Measurements from ENCODE around the gene CLEC3B. TPM values are rescaled to one million over a fixed set of nuclear protein-coding genes. Genes with fewer than 3 reads are reported as not detected.
A peak's percentile ranks its signal among the peaks of the same experiment; 100 is the strongest.
"Not testable (repeated sequence)": the region's sequence is repeated elsewhere in the genome, so short reads cannot be mapped to it uniquely, and the experiment has no call there.

Gene CLEC3B
- total RNA-seq, 2 experiments from 2014 or later: not detected

DNA sequence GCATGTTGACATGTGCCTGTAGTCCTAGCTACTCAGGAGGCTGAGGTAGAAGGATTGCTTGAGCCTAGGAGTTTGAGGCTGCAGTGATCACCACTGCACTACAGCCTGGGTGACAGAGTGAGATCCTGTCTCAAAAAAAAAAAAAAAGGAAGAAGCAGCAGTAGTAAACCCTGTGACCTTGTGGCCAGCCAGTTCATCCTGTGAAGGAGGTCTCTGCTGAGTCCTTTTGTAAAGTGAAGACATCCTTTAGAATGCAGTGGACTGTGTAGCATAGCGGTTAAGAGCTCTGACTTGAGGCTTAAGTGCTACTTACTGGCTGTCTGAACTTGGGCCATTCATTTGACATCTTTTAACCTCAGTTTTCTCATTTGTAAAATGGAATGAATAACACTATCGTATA, 41.8 kb upstream of the CLEC3B start:
- Mint-ChIP-seq H3K27me3 (no peaks in the 10 kb centered on the region), H3K4me1 (ENCODE audit: low read depth) (peaks cover 60% of the 10 kb centered on the region), H3K36me3 (ENCODE audit: low read depth) (peaks cover 39% of the 10 kb centered on the region), H3K4me3 (no peak overlapping the region), H3K27ac (no peak overlapping the region), H3K9me3 (no peaks in the 10 kb centered on the region)
- peak; percentile 50 for ATAC-seq
- intact Hi-C loops (cut with micrococcal nuclease): no loop called here
- POLR2A ChIA-PET: interaction anchor here (1.3 to 1.8 kb wide), 3 partner anchors 9 to 222 kb away, joined by 3 to 12 read pairs (median 5); partner anchors contain the start of genes EXOSC7 and ZDHHC3
- CTCF ChIA-PET: interaction anchor here (0.9 to 3.2 kb wide), 3 partner anchors 9 to 52 kb away, joined by 3 to 24 read pairs (median 3); no protein-coding TSS in a partner anchor
- DNase-seq: no peak
- TF ChIP-seq, protein P1, sequence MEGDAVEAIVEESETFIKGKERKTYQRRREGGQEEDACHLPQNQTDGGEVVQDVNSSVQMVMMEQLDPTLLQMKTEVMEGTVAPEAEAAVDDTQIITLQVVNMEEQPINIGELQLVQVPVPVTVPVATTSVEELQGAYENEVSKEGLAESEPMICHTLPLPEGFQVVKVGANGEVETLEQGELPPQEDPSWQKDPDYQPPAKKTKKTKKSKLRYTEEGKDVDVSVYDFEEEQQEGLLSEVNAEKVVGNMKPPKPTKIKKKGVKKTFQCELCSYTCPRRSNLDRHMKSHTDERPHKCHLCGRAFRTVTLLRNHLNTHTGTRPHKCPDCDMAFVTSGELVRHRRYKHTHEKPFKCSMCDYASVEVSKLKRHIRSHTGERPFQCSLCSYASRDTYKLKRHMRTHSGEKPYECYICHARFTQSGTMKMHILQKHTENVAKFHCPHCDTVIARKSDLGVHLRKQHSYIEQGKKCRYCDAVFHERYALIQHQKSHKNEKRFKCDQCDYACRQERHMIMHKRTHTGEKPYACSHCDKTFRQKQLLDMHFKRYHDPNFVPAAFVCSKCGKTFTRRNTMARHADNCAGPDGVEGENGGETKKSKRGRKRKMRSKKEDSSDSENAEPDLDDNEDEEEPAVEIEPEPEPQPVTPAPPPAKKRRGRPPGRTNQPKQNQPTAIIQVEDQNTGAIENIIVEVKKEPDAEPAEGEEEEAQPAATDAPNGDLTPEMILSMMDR (IDR thresholded peaks at IDR 0.05): no peak

DNA sequence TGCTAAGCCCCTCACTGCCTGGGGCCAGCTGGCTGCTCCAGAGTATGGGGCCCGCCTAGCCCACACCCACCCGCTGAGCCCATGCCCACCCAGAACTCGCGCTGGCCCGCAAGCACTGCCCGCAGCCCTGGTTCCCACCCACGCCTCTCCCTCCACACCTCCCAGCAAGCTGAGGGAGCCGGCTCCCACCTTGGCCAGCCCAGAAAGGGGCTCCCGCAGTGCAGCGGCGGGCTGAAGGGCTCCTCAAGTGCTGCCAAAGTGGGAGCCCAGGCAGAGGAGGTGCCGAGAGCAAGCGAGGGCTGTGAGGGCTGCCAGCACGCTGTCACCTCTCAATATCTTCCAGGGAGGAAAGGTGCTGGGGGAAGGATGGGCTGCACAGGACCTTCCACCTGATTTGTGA, 39.8 kb upstream of the CLEC3B start:
- POLR2A ChIA-PET: interaction anchor here (0.5 to 1.8 kb wide), 2 partner anchors 9 to 65 kb away, joined by 3 to 5 read pairs; no protein-coding TSS in a partner anchor

DNA sequence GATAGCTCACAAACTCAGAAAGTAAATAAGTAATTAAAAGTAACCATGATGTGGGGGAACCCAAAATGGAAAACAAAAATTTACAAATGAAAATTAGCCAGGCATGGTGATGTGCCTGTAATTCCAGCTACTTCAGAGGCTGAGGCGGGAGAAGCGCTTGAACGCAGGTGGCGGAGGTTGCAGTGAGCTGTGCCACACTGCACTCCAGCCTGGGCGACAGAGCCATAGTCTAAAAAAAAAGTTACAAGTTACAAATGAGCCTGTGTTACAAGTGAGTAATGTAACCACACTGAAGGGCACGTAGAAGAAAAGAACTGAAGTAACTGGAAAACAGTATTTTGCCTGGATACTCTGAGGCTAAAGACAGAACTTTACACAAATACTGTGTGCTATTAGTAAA, 38.8 kb upstream of the CLEC3B start:
- intact Hi-C loops (cut with micrococcal nuclease): no loop called here
- POLR2A ChIA-PET: interaction anchor here (0.6 to 7.6 kb wide), 2 partner anchors 10 to 47 kb away, joined by 3 to 48 read pairs; partner anchors contain the start of genes EXOSC7 and ZDHHC3
- no peak overlapping the region for H3K4me3 Mint-ChIP-seq

More for the DNA sequence above, 39.8 kb upstream of the CLEC3B start:
- CTCF ChIA-PET: interaction anchor here (0.9 to 3.9 kb wide), 2 partner anchors 10 to 19 kb away, joined by 3 to 26 read pairs; partner anchors contain the start of genes EXOSC7 and ZDHHC3
- H3K27ac Mint-ChIP-seq; H3K9me3 Mint-ChIP-seq; H3K27me3 Mint-ChIP-seq; intact Hi-C loops (cut with micrococcal nuclease); DNase-seq; ATAC-seq; H3K4me3 Mint-ChIP-seq: not testable (repeated sequence)
- peaks cover 45% of the 10 kb centered on the region for H3K36me3 Mint-ChIP-seq (ENCODE audit: low read depth)
- peaks cover 49% of the 10 kb centered on the region for H3K4me1 Mint-ChIP-seq (ENCODE audit: low read depth)

DNA sequence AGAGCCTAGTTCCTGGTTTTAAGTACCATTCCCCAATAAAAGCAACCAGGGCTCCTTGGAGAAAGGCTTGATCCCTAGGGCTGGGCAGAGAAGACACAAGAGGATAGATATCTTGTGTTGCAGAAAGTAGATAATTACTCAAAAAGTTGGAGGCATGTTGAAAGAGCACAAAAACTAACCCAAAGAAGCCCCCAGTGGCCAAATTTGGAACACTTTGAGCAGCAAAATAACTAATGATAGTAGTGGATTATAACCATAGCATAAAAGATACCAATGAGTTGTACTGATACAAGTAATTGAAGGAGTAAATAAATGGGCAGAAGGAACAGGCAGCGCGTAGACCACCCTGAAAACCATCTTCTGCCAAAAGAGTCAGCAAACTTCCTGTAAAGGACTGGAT, 38.0 kb upstream of the CLEC3B start:
- intact Hi-C loops (cut with micrococcal nuclease): no loop called here
- Mint-ChIP-seq H3K27me3 (no peaks in the 10 kb centered on the region), H3K36me3 (ENCODE audit: low read depth) (peaks cover 56% of the 10 kb centered on the region), H3K9me3 (no peaks in the 10 kb centered on the region), H3K27ac (no peak overlapping the region), H3K4me1 (ENCODE audit: low read depth) (peaks cover 44% of the 10 kb centered on the region), H3K4me3 (no peak overlapping the region)
- DNase-seq: peak; percentile 26
- POLR2A ChIA-PET: interaction anchor here (7.6 kb wide), 1 partner anchor 11 kb away, joined by 48 read pairs; the partner anchor contains the start of genes EXOSC7 and ZDHHC3
- TF ChIP-seq, protein P1 (IDR thresholded peaks at IDR 0.05): peak; percentile 53
- no peak for ATAC-seq
- CTCF ChIA-PET: interaction anchor here (1.3 to 3.9 kb wide), 5 partner anchors 9 to 52 kb away, joined by 3 to 26 read pairs (median 6); partner anchors contain the start of genes EXOSC7 and ZDHHC3

More for the DNA sequence above, 38.8 kb upstream of the CLEC3B start:
- ATAC-seq (no peak), DNase-seq (no peak)
- H3K36me3 Mint-ChIP-seq (ENCODE audit: low read depth): peaks cover 50% of the 10 kb centered on the region
- TF ChIP-seq, protein P1 (IDR thresholded peaks at IDR 0.05): no peak
- no peaks in the 10 kb centered on the region for H3K27me3 Mint-ChIP-seq
- CTCF ChIA-PET: interaction anchor here (0.9 to 3.9 kb wide), 6 partner anchors 10 to 21 kb away, joined by 3 to 26 read pairs (median 4); partner anchors contain the start of genes EXOSC7 and ZDHHC3
- H3K27ac Mint-ChIP-seq: no peak overlapping the region
- peaks cover 44% of the 10 kb centered on the region for H3K4me1 Mint-ChIP-seq (ENCODE audit: low read depth)
- no peaks in the 10 kb centered on the region for H3K9me3 Mint-ChIP-seq

DNA sequence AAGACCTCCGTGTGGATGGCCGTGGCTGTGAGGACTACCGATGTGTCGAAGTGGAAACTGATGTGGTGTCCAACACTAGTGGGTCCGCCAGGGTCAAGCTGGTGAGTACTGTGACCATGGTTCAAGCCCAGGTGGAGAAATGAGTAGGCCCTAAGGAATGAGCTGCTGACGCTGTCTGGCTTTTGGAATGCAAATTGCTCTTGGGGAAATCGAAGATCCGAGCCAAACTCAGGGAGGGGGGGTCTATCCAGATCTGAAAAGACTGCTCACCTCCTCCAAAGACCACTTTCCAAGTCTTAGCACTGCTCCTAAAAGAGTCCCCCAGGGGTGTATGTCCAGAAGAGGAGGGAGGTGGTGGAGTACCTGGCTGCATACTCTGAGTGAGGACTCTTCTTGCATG, 37.0 kb upstream of the CLEC3B start:
- no peak overlapping the region for H3K4me3 Mint-ChIP-seq
- ATAC-seq (no peak), DNase-seq (no peak)
- TF ChIP-seq, protein P1 (IDR thresholded peaks at IDR 0.05): no peak
- no peaks in the 10 kb centered on the region for H3K9me3 Mint-ChIP-seq
- intact Hi-C loops (cut with micrococcal nuclease): no loop called here
- no peaks in the 10 kb centered on the region for H3K27me3 Mint-ChIP-seq
- H3K4me1 Mint-ChIP-seq (ENCODE audit: low read depth): peaks cover 41% of the 10 kb centered on the region
- ChIA-PET CTCF (interaction anchor here (1.3 to 3.9 kb wide), 2 partner anchors 12 to 51 kb away, joined by 3 to 26 read pairs; partner anchors contain the start of genes EXOSC7 and ZDHHC3), POLR2A (interaction anchor here (7.6 kb wide), 1 partner anchor 12 kb away, joined by 48 read pairs; the partner anchor contains the start of genes EXOSC7 and ZDHHC3)
- no peak overlapping the region for H3K27ac Mint-ChIP-seq
- H3K36me3 Mint-ChIP-seq (ENCODE audit: low read depth): peaks cover 57% of the 10 kb centered on the region

Data from activated CD8-positive, alpha-beta T cell treated with anti-CD3 and anti-CD28 coated beads for 36 hours (primary cell).